GM21723 (cell line): Measurements from ENCODE around the gene PRRT1B.
"Not testable (repeated sequence)": the region's sequence is repeated elsewhere in the genome, so short reads cannot be mapped to it uniquely, and the experiment has no call there.

Source experiments
- ATAC-seq: cut with Tn5 transposase; IDR thresholded peaks from one replicate; pipeline ENCODE4 v1.9.1; 2021; ENCODE audit warnings: mild to moderate bottlenecking, moderate library complexity; ENCODE audit not compliant: unreplicated experiment

The PRRT1B gene

GRCh38 chr9:131545003-131545785 is at the start of gene PRRT1B:
TSS of gene PRRT1B (plus strand) at chr9:131545523. CDS start at chr9:131545616, 93 bp downstream.
- no peak for ATAC-seq

GRCh38 chr9:131495785-131496184 is 49.5 kb upstream of the PRRT1B start:
- ATAC-seq, result no peak

GRCh38 chr9:131496844-131497405 is 48.4 kb upstream of the PRRT1B start:
- no peak for ATAC-seq

- no peak for ATAC-seq
These were observed 46.0 kb upstream of the PRRT1B start for GRCh38 chr9:131499254-131499767.

- ATAC-seq, result no peak
These were observed 44.9 kb upstream of the PRRT1B start for GRCh38 chr9:131500377-131500776.

GRCh38 chr9:131500939-131501541 is 44.3 kb upstream of the PRRT1B start:
- no peak for ATAC-seq

- peak; percentile 69 for ATAC-seq
These were observed 42.3 kb upstream of the PRRT1B start, which contains the start of gene POMT1 for GRCh38 chr9:131502781-131503625. TSS of gene POMT1 (plus strand) at chr9:131502918. CDS start at chr9:131504219, 1,301 bp downstream.

- peak; percentile 8 for ATAC-seq
These were observed 41.5 kb upstream of the PRRT1B start for GRCh38 chr9:131503626-131504465.

- no peak for ATAC-seq
These were observed 40.3 kb upstream of the PRRT1B start for GRCh38 chr9:131505012-131505411.

- ATAC-seq, result no peak
These were observed 33.9 kb upstream of the PRRT1B start for GRCh38 chr9:131511416-131511815.

GRCh38 chr9:131511880-131512279 is 33.4 kb upstream of the PRRT1B start:
- no peak for ATAC-seq

GRCh38 chr9:131513177-131513576 is 32.1 kb upstream of the PRRT1B start:
- no peak for ATAC-seq

- not testable (repeated sequence) for ATAC-seq
These were observed 29.7 kb upstream of the PRRT1B start for GRCh38 chr9:131515559-131516031.

GRCh38 chr9:131516100-131516499 is 29.2 kb upstream of the PRRT1B start:
- ATAC-seq, result no peak

- ATAC-seq, result no peak
These were observed 28.4 kb upstream of the PRRT1B start for GRCh38 chr9:131516930-131517329.

GRCh38 chr9:131517761-131518190 is 27.5 kb upstream of the PRRT1B start:
- ATAC-seq, result no peak

GRCh38 chr9:131518553-131518952 is 26.8 kb upstream of the PRRT1B start:
- no peak for ATAC-seq

- ATAC-seq, result no peak
These were observed 24.8 kb upstream of the PRRT1B start for GRCh38 chr9:131520503-131520902.

- ATAC-seq, result no peak
These were observed 24.1 kb upstream of the PRRT1B start for GRCh38 chr9:131521203-131521602.

- no peak for ATAC-seq
These were observed 23.5 kb upstream of the PRRT1B start for GRCh38 chr9:131521822-131522221.
